B cell (primary cell): ENCODE measurements around the gene C12orf60. TPM values are rescaled to one million over a fixed set of nuclear protein-coding genes. Genes with fewer than 3 reads are reported as not detected.

Source experiments
- ATAC-seq: fragments of 200-7000 bp; cut with Tn5 transposase; one replicate; pipeline ENCODE4 v1.10.0; 2021; ENCODE audit warnings: low read depth, mild to moderate bottlenecking, moderate number of reproducible peaks, moderate library complexity
- CTCF ChIA-PET: fragments of 350-600 bp; sonication (Branson Sonifier 250); formaldehyde crosslinking; loops from one replicate; lab custom pipeline; 2021; ENCODE audit warnings: antibody characterized with exemption, inconsistent platforms; lab: Charles Lee
- POLR2A ChIA-PET: fragments of 350-600 bp; sonication (Branson Sonifier 250); formaldehyde crosslinking; loops from one replicate; lab custom pipeline; 2021; ENCODE audit warnings: antibody characterized with exemption; lab: Charles Lee
- DNase-seq: peaks from one replicate; pipeline ENCODE4 v3.0.0; 2013
- H2AFZ ChIP-seq: 2 replicates; pipeline ENCODE4 v1.6.1; 2012; ENCODE audit warnings: mild to moderate bottlenecking, low read depth, low read length; ENCODE audit not compliant: insufficient read depth, poor library complexity, severe bottlenecking
- H3K27ac ChIP-seq, 2 donors: 1 replicate in 1 of 2; 2 replicates in 1 of 2; pipeline ENCODE4 v1.5.1; 2012 to 2013; ENCODE audit warnings: low read length in 2 of 2, mild to moderate bottlenecking in 2 of 2, moderate library complexity in 1 of 2
- H3K27me3 ChIP-seq, 4 experiments: fragments of 200-600 bp in 1 of 4; sonication (generic) in 1 of 4; replicated peaks in 1 of 4; 1 replicate in 2 of 4; 2 replicates in 2 of 4; pipeline versions ENCODE4 v1.6.1 to v1.7.0; 2013 to 2016; ENCODE audit warnings: low read length in 3 of 4, mild to moderate bottlenecking in 2 of 4, mixed read lengths in 1 of 4, moderate library complexity in 1 of 4; ENCODE audit not compliant: insufficient read depth in 4 of 4, control insufficient read depth in 3 of 4; ENCODE audit errors: control extremely low read depth in 1 of 4
- H3K36me3 ChIP-seq, 2 experiments: replicated peaks in 1 of 2; 1 replicate in 1 of 2; 2 replicates in 1 of 2; pipeline versions ENCODE4 v1.6.1 to v1.7.1; 2013; ENCODE audit warnings: low read length in 1 of 2; ENCODE audit not compliant: insufficient read depth in 2 of 2, control insufficient read depth in 1 of 2; ENCODE audit errors: control extremely low read depth in 1 of 2, extremely low read depth in 1 of 2
- H3K4me1 ChIP-seq, 2 donors: fragments of 200-600 bp in 1 of 2; sonication (generic) in 1 of 2; 1 replicate in 1 of 2; 2 replicates in 1 of 2; pipeline versions ENCODE4 v1.5.1 to v1.6.1; 2013 to 2017; ENCODE audit warnings: low read length in 2 of 2; ENCODE audit not compliant: control insufficient read depth in 2 of 2, insufficient read depth in 2 of 2
- H3K4me2 ChIP-seq: replicated peaks from 2 replicates; pipeline ENCODE3; 2012; ENCODE audit warnings: mild to moderate bottlenecking, low read depth, low read length; ENCODE audit not compliant: poor library complexity, severe bottlenecking
- H3K4me3 ChIP-seq, 5 experiments: fragments of 200-600 bp in 1 of 5; sonication (generic) in 1 of 5; 1 replicate in 3 of 5; 2 replicates in 2 of 5; pipeline versions ENCODE4 v1.5.1 to v1.7.0; 2011 to 2016; ENCODE audit warnings: low read length in 4 of 5, mild to moderate bottlenecking in 4 of 5, low read depth in 2 of 5, control low read depth in 1 of 5, moderate library complexity in 1 of 5; ENCODE audit not compliant: insufficient read depth in 1 of 5; ENCODE audit errors: control extremely low read depth in 1 of 5, extremely low read depth in 1 of 5
- H3K79me2 ChIP-seq: fragments of 200-600 bp; sonication (generic); one replicate; pipeline ENCODE4 v1.6.0; 2016; ENCODE audit warnings: low read length; ENCODE audit not compliant: control insufficient read depth, insufficient read depth
- H3K9ac ChIP-seq: fragments of 200-600 bp; sonication (generic); 2 replicates; pipeline ENCODE4 v1.6.1; 2017; ENCODE audit warnings: mild to moderate bottlenecking, low read length, moderate library complexity
- H3K9me3 ChIP-seq, 3 donors: one replicate each; pipeline versions ENCODE4 v1.6.1 to v1.7.1; 2013; ENCODE audit warnings: low read length in 2 of 3; ENCODE audit not compliant: control insufficient read depth in 2 of 3, insufficient read depth in 1 of 3; ENCODE audit errors: control extremely low read depth in 1 of 3
- H4K20me1 ChIP-seq: 2 replicates; pipeline ENCODE4 v1.6.0; 2012; ENCODE audit warnings: mild to moderate bottlenecking, low read length; ENCODE audit not compliant: insufficient read depth, control insufficient read depth, poor library complexity, severe bottlenecking
- H3K27ac Mint-ChIP-seq: one replicate; pipeline ENCODE4 v1.8.0; 2021; ENCODE audit warnings: mixed read lengths
- H3K27me3 Mint-ChIP-seq: one replicate; pipeline ENCODE4 v1.8.0; 2021; ENCODE audit warnings: mixed read lengths
- H3K4me1 Mint-ChIP-seq: one replicate; pipeline ENCODE4 v1.8.0; 2021; ENCODE audit warnings: mixed read lengths
- H3K4me3 Mint-ChIP-seq: one replicate; pipeline ENCODE4 v1.8.0; 2021; ENCODE audit warnings: mixed read lengths
- H3K9me3 Mint-ChIP-seq: one replicate; pipeline ENCODE4 v1.8.0; 2022; ENCODE audit warnings: mixed read lengths; ENCODE audit not compliant: insufficient read depth
- EZH2 ChIP-seq: IDR thresholded peaks from 2 replicates; pipeline ENCODE4 v1.6.1; 2012; ENCODE audit warnings: borderline replicate concordance, low read depth, mild to moderate bottlenecking, moderate library complexity, low read length; ENCODE audit not compliant: insufficient read depth, poor library complexity, severe bottlenecking
- WGBS: methylation state at CpG from one replicate; pipeline ENCODE4 v1.1.5; 2013; ENCODE audit warnings: missing lambda C conversion rate; ENCODE audit not compliant: insufficient coverage; 5-methylcytosine and 5-hydroxymethylcytosine counted together
- intact Hi-C: fragments of 100-400 bp; cut with micrococcal nuclease; formaldehyde crosslinking; loops from one replicate; pipeline ENCODE4 v1.10.0; 2022
- polyA plus RNA-seq: library from polyadenylated mRNA; depleted of rRNA; stranded (reverse); fragments of >200 nt; gene quantifications from 2 replicates; pipeline ENCODE4 v1.2.3, GENCODE V29; 2012
- total RNA-seq, 2 donors: library from RNA; stranded (reverse); fragments of 120-200 nt in 1 of 2; gene quantifications; 1 replicate in 1 of 2; 2 replicates in 1 of 2; pipeline versions ENCODE4 v1.2.3 to v1.2.4, GENCODE V29; 2013 to 2022
- TF ChIP-seq, protein P1 (sequence below): fragments of 200-600 bp; IDR thresholded peaks from one replicate; pipeline ENCODE4 v1.8.0; 2022; ENCODE audit warnings: antibody characterized with exemption, mild to moderate bottlenecking

C12orf60 gene
- total and polyA plus RNA-seq, 2 donors (not counting 1 experiment from before 2014, with no cell fraction given), result 0.25 to 1.2 TPM

DNA sequence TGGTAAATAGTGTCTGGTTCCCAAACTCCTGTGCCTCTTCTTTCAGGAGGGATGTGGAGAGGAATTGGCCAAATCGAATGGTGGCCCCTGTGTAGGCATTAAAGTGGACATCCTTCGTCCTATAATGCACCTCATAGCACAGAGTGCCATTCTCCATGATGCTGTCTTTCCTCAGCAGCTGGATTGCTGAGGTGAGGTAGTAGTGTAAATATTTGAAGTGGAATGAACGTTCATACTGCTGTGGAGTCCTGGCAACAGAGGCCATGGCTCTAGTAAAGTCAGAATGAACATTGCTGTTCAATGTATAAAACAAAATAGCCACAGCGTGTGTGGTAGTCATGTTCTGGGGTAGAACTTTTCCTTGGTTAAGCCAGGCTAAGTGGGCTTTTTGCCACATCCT is 37.1 kb downstream of the C12orf60 start:
- no peak for DNase-seq
- no peak overlapping the region for H2AFZ ChIP-seq
- intact Hi-C loops, result no loop called here

DNA sequence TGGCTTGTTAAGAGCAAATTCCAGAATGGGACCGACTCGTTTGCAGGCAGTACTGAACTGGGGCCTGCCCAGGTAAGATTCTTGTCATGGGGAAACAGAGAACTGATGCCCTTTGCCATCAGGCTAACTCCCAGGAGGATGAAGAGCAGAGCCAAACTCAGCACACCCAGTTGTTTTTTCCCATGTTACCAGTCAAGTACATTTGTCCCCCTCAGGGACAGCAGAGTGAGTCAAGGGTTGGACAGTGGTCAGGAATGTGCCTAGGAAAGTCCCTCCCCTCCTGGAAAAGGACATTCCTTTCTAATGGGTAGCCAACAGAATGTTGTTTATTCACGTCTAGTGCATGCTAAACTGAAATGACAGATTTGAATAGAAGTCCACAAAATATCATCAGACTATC is 38.3 kb downstream of the C12orf60 start:
- Histone ChIP-seq H2AFZ (no peak overlapping the region), H4K20me1 (no peaks in the 10 kb centered on the region), H3K9me3 (peaks cover 0 to 1% (median 0%) of the 10 kb centered on the region in 3 donors), H3K27me3 (no peaks in the 10 kb centered on the region), H3K4me1 (peaks cover 0 to 4% of the 10 kb centered on the region in 2 donors), H3K4me3 (no peak overlapping the region), H3K4me2 (no peak overlapping the region), H3K27ac (no peak overlapping the region), H3K9ac (no peak overlapping the region), H3K36me3 (no peaks in the 10 kb centered on the region), H3K79me2 (no peaks in the 10 kb centered on the region)
- Mint-ChIP-seq H3K27me3 (peaks cover 16% of the 10 kb centered on the region), H3K9me3 (no peaks in the 10 kb centered on the region), H3K4me3 (no peak overlapping the region), H3K4me1 (peaks cover 9% of the 10 kb centered on the region), H3K27ac (no peak overlapping the region)
- DNase-seq (no peak), ATAC-seq (no peak)
- TF ChIP-seq, protein P1, sequence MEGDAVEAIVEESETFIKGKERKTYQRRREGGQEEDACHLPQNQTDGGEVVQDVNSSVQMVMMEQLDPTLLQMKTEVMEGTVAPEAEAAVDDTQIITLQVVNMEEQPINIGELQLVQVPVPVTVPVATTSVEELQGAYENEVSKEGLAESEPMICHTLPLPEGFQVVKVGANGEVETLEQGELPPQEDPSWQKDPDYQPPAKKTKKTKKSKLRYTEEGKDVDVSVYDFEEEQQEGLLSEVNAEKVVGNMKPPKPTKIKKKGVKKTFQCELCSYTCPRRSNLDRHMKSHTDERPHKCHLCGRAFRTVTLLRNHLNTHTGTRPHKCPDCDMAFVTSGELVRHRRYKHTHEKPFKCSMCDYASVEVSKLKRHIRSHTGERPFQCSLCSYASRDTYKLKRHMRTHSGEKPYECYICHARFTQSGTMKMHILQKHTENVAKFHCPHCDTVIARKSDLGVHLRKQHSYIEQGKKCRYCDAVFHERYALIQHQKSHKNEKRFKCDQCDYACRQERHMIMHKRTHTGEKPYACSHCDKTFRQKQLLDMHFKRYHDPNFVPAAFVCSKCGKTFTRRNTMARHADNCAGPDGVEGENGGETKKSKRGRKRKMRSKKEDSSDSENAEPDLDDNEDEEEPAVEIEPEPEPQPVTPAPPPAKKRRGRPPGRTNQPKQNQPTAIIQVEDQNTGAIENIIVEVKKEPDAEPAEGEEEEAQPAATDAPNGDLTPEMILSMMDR, result no peak
- ChIA-PET CTCF (interaction anchor here (1.6 kb wide), 1 partner anchor 154 kb away, joined by 4 read pairs; no protein-coding TSS in a partner anchor), POLR2A (no interaction called here)
- WGBS, result 100% methylated on average over 2 of the region's 3 CpGs
- intact Hi-C loops, result no loop called here

More for the DNA sequence above, 37.1 kb downstream of the C12orf60 start:
- ATAC-seq, result no peak
- Mint-ChIP-seq H3K27me3 (peaks cover 24% of the 10 kb centered on the region), H3K9me3 (no peaks in the 10 kb centered on the region), H3K27ac (no peak overlapping the region), H3K4me1 (peaks cover 7% of the 10 kb centered on the region), H3K4me3 (no peak overlapping the region)
- Histone ChIP-seq H4K20me1 (no peaks in the 10 kb centered on the region), H3K4me2 (no peak overlapping the region), H3K27me3 (peaks cover 0 to 3% (median 0%) of the 10 kb centered on the region in 4 experiments), H3K9ac (no peak overlapping the region), H3K4me1 (peaks cover 0 to 4% of the 10 kb centered on the region in 2 donors), H3K27ac (no peak overlapping the region), H3K4me3 (no peak overlapping the region), H3K79me2 (no peaks in the 10 kb centered on the region), H3K9me3 (peaks cover 0 to 1% (median 0%) of the 10 kb centered on the region in 3 donors), H3K36me3 (no peaks in the 10 kb centered on the region)
- no peak for TF ChIP-seq EZH2
- TF ChIP-seq, protein P1, result no peak
- POLR2A ChIA-PET, result interaction anchor here (0.6 kb wide), 1 partner anchor 147 kb away, joined by 3 read pairs; no protein-coding TSS in a partner anchor
- CTCF ChIA-PET, result interaction anchor here (0.6 to 1.6 kb wide), 3 partner anchors 11 to 381 kb away, joined by 3 to 4 read pairs (median 3); partner anchors contain the start of gene RERG
- WGBS, result 89% methylated on average over 3 of the region's 4 CpGs
